CMK (cell line): ENCODE data around the gene COQ7.

Experiments used
- DNase-seq: peaks from one replicate; pipeline ENCODE4 v3.0.0-alpha.2; 2010; ENCODE audit warnings: low read depth

The COQ7 gene

DNA sequence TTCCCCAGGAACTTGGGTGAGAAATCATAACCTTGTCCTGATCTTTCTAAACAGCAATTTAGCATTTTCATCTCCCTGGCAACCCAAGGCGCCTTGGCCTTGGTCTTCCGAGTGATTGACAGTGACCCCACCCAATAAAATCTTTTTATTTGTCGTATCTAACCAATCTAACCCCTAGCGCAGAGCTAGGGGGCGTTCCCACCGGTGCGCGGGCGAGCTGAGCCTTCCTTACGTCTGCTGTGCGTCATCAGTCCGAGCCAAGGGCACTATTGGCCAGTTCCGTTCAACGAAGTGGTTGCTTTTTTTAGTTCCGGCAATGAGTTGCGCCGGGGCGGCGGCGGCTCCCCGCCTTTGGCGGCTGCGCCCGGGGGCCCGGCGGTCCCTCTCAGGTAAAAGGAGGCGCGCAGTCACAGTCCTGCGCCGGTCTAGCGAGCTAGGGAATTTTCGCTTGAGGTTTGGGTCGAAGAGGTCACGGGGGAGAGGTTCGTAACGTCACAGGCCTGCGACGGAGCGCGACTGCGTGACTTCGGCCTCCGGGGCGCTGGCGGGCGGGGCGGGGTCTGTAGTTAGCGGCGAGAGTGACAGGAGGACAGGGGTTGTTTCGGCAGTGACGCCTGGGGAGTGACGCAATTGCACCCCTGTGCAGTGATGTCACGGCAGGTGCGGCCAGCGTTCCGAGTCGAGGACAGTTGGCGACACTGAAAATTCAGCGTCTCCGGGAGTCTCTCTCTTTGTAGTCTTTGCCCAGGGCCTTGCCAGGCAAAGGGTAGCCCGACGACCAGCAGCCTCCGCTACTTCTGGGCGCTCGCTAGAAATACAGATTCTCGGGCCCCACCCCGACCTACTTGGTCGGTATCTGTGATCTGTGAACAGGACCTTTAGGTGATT lies at the start of gene COQ7:
TSS of gene COQ7 (plus strand) at position 266 of the 888 bp plus-strand sequence. CDS start at position 317, 51 bp downstream.
- peak; percentile 97 for DNase-seq

DNA sequence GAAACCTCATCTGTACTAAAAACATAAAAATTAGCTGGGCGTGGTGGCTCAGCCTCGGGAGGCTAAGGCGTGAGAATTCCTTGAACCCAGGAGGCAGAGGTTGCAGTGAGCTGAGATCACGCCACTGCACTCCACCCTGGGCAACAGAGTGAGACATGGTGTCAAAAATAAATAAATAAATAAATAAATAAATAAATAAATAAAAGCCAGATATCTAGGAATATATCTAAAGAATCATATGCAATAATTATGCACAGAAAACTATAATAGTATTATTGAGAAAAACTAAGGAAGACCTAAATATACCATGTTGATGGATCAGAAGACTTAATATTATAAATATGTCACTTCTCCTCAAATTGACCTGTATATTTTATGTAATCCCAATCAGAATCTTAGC lies 46.7 kb upstream of the COQ7 start:
- DNase-seq: no peak

DNA sequence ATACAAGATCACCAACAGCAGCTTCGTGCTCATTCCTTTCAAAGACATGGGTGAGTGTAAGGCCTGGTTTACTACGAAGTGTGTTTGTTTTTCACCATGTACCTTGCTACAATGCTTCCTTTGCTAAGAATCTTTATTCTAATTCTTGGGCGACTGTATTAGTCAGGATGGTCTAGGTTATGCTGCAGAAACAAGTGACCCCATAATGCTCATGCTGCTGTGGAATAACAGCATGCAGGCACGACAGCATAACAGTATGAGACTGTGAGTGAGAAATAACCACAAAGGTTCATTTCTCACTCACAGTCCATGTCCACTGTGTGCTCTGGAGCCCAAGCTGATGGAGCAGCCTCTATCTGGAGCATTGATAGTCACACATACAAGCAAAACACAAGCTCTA lies 45.7 kb upstream of the COQ7 start:
- DNase-seq: no peak

DNA sequence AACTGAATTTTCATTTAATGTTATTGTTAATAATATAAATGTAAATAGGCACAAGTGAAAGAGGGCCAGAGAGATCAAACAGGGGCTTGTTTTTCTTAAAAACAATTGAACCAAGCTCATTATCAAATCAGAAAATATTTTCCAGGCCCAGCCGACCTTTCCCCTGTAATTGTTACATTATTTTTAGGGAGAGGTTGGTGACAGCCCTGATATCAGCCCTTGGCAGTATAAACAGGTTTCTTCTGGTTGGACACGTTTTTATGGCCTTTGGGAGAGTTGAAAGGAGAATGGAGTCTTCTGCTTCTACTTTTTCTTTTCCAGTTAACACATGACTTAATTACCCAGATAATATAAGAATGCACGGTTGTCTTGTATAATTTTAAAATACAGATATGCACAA lies 40.0 kb upstream of the COQ7 start:
- DNase-seq: no peak

DNA sequence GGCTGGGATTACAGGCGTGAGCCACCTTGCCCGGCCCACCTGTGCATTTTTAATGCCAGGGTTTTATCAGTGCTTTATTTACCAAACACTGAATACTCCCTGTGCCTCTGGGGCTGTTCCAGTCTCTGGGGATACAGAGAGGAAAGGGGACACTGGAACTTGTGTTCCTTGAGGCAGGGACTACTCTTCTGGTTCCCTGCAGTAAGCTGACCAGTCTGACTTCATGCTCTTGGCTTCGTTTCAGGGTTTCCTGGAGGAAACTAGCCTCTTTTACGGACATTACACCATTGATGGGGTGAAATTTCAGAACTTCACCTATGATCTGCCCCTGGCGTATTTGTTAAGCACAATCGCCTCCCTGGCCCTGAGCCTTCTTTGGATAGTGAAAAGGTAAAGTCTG lies 37.4 kb upstream of the COQ7 start:
- no peak for DNase-seq

DNA sequence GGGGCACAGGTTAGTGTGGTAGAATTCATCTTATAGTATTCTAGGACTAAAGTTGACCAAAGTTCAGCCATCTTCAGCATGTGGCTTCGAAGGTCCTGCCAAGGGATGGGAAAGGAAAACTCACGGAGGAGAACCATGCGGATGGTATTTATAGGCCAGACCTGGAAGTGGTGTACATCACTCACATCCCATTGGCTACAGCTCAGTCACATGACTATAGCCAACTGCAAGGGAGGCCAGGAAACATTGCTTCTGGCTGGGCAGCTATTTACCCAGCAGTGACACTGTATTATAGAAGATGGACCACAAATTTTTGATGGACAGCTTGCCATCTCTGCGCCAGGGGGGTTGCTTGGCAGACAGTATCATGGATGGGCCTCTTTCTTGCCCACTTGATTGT lies 35.7 kb upstream of the COQ7 start:
- DNase-seq: no peak

DNA sequence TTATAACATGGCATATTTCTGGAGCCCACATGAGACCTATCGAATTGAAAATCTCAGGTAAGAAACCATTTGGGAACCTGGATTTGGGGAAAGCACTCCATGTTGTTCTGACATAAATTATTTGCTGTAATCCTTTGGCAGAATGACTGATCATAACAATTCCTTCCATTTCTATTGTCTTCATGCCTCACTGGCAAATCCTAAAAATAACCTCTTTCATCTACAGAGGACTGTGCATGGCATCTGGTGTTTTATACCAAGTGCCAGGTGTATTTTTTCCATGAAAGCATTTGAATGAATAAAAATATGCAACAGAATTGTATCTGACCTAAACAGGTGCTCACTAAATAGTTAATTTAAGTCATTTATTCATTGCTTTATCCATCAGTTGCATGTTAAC lies 33.7 kb upstream of the COQ7 start:
- no peak for DNase-seq

DNA sequence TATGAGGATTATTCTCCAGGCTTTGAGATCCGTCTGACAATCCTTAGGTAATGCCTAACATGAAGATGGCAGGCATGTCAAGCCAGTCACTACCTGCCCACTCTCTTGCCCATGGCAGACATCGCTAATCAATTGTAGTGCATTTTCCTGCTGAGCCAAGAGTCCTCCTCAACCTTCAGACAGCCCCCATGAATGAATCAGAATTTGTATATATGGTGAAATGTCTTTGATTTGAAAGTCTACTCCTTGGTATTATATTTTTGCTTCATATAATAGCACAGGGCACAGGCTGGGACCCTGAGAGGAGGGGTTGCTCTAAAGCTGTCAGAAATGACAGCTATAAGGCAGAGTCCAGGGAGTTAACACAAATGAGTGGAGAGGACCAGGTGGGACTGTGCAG lies 27.0 kb upstream of the COQ7 start:
- no peak for DNase-seq

- no peak for DNase-seq
These were observed 22.6 kb upstream of the COQ7 start for GRCh38 chr16:19044769-19045168.

DNA sequence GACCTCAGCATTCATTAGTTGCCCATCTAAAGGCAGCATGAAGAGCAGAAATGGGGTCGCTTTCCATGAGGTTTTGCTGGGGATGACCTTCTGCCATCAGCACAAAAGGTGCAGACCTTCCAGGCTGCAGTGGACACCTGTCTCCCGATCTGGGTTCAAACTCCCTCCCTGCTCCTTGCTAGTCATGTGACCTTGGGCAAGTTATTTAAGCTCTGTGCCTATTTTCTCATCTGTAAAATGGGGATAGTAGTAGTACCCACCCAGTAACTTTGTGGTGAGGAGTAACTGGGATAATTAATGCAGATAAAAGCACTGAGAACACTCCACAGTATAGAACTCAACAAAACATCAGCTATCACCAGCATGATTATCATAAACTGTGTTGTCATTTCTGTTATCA lies 21.4 kb upstream of the COQ7 start:
- DNase-seq: no peak

GRCh38 chr16:19062706-19063105 lies 4.7 kb upstream of the COQ7 start:
- DNase-seq: no peak

DNA sequence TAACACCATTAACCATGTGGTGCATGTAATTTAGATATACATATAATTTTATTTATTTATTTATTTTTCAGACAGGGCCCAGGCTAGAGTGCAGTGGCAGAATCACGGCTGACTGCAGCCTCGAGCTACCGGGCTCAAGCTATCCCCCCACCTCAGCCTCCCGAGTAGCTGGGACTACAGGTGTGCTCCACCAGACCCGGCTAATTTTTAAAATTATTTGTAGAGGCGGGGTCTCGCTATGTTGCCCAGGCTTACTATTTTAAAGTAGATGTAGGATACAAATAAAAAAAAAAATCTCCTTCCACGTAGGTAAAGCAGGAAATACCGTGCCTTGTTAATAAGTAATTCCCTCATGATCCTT lies 446 bp upstream of the COQ7 start:
- no peak for DNase-seq

DNA sequence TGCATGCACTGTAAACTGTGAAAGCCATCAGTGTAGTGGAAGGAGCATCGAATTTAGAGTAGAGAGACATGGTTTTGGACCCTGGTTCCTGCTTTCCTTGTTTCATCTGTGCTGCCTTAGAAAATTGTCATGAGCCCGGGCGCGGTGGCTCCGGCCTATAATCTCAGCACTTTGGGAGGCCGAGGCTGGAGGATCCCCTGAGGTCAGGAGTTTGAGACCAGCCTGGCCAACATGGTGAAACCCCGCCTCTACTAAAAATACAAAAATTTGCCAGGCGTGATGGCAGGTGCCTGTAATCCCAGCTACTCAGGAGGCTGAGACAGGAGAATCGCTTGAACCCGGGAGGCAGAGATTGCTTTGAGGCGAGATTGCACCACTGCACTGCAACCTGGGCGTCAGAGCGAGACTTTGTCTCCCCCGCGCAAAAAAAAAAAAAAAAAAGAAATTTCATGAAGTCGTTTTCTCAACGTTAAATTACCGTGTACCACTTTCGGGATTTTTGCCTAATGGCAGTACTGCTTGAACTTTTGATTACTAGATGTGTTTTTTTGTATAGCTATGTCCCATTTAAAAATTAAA lies 912 bp downstream of the COQ7 start:
- DNase-seq: no peak

GRCh38 chr16:19071811-19072777 lies 4.7 kb downstream of the COQ7 start:
- DNase-seq: no peak

- no peak for DNase-seq
These were observed 5.9 kb downstream of the COQ7 start for GRCh38 chr16:19073344-19073743.

DNA sequence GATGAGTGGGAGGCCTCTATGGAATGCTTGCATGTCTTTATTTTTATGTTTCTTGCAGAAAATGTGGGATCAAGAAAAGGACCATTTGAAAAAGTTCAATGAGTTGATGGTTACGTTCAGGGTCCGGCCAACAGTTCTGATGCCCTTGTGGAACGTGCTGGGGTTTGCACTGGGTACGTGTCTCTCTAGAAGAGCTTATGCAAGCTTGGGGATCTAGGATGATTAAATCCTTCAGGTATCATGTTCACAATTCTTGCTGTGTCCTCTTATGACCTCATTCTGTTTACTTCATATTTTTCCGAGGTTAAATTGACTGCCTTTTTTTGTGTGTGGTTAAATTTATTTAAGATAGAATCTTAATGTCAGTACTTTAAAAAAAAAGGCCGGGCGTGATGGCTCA lies 6.4 kb downstream of the COQ7 start:
- no peak for DNase-seq

- no peak for DNase-seq
These were observed 8.1 kb downstream of the COQ7 start for GRCh38 chr16:19075511-19075910.

GRCh38 chr16:19077879-19078278 lies 10.5 kb downstream of the COQ7 start:
- DNase-seq: no peak

DNA sequence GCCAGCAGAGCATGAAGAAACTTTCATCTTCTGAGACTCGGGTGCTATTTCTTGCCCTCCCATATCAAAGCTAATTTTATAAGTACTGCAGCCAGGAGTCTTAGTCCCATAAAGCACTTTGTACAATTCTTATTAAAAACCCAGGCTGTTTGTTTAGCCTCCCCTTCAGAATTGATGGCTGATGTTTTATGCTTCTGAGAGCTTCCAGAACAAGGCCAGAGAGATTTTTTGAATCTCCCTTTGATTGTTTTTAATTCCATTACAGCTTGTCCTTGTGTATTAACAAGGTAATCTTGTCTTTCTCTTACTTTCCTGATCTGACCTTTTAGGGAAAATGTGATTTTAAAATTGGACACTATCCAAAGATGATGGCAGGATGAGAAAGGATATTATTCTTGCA lies 16.3 kb downstream of the COQ7 start:
- DNase-seq: no peak

GRCh38 chr16:19084139-19084538 lies 16.7 kb downstream of the COQ7 start:
- no peak for DNase-seq

DNA sequence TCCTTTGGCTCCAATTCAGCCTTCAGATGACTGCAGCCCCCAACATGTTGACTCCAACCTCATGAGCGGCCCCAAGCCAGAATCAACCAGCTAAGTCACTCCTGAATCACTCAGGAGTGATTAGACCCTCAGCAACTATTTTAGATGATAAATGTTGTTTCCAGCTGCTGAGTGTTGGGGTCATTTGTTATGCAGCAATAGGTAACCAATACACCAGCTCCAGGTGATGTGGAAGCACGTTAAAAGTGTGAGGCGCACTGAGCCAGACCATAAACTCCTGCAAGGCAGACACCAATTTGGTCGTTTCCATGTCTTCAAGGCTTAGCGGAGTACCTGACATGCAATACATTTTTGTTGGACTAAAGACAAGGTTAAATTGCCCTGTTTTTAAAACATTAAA lies 17.5 kb downstream of the COQ7 start:
- no peak for DNase-seq

GRCh38 chr16:19085679-19086200 lies 18.3 kb downstream of the COQ7 start:
- peak; percentile 85 for DNase-seq
